GM19395 (cell line): ENCODE measurements around the gene FOXP1.

Experiments
- ATAC-seq: cut with Tn5 transposase; IDR thresholded peaks from one replicate; pipeline ENCODE4 v1.9.1; 2021; ENCODE audit warnings: mild to moderate bottlenecking, moderate library complexity; ENCODE audit not compliant: unreplicated experiment

Gene FOXP1

GRCh38 chr3:71095511-71096291 is 487.8 kb downstream of the FOXP1 start:
- ATAC-seq: no peak

DNA sequence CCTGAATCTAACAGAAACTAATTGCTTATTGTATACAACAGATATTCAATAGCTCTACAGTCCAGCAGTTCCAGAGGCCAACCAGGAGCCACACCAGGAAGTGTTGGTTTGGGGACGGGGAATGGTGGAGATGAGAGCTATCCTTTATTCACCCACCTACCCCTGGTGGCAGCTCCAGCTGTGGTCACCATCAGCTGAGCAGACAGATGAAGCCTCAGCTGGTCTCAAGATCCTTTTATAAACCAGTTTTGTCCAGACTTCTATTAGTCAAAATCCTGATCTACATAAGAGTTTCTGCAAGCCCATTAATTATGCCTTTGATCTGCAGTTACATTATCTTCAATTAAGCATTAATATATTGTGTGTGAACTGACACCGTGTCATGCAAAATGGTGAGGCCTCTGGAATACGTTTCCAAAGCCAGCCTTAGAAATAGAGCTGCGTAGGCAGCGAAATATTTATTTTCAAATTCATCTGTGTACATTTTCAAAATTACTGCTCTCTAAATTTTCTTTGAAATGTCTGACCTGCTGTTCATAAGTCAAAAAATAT is 488.8 kb downstream of the FOXP1 start:
- no peak for ATAC-seq

GRCh38 chr3:71092665-71093064 is 490.9 kb downstream of the FOXP1 start:
- ATAC-seq: no peak

DNA sequence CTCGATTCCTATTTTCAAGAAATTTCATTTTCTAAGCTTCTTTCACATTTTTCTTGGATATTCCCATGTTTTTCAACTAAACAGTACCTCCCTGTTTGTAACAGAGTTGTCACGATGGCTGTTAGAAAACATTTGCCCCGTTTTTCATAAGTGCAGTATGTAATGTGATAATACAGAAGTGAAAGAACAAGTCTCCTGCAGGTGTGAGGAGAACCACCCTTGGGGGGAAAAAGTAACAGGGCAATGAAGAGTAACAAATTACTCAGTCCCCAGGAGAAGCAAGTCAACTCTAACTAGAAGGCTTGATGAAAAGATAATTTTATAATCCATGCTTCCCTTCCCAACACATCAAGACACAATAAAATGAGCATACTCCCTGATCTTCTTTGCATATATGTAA is 493.3 kb downstream of the FOXP1 start:
- ATAC-seq: no peak

DNA sequence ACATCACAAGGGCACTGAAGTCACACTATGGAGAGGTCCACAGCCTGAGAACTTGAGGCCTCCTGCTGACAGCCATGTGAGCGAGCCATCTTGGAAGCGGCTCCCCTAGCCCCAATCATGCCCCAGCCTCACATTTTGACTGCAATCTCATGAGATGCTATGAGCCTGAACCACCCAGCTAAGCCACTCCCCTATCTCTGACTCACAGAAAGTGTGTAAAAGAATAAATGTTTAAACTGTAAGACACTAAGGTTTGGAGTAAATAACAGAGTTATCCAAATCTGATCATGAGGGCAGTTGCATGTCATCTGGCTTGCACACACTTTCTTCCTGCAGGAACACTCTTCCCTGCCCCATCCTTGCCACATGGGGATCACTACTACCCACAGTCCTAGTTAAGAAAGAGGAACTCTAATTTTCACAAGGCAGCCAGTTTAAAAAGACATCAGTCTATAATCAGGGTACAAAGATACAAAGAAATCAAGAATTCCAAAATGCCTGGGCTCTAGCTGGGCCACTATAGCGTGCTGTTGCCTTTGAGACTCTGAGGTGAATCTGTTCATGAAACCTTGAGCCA is 494.2 kb downstream of the FOXP1 start:
- ATAC-seq: no peak

DNA sequence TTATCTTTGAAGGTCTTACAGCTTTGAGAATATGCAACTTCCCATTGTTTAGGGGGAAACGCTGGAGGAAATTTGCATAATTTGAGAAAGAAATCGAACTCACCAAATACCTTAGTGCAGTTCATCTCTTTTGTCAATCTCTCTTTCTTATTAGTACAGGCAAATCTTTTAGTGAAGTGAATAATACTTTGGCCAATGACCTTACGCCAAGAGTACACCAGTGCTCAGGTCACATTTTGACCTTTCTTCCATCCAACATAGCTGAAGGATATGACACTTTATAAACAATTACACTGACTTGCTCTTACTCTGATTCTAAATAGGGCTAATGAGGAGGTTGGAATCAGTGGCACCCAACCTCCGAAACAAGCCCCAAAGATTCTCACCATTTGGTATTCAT is 494.8 kb downstream of the FOXP1 start:
- no peak for ATAC-seq

GRCh38 chr3:71088019-71088708 is 495.4 kb downstream of the FOXP1 start:
- ATAC-seq: no peak

DNA sequence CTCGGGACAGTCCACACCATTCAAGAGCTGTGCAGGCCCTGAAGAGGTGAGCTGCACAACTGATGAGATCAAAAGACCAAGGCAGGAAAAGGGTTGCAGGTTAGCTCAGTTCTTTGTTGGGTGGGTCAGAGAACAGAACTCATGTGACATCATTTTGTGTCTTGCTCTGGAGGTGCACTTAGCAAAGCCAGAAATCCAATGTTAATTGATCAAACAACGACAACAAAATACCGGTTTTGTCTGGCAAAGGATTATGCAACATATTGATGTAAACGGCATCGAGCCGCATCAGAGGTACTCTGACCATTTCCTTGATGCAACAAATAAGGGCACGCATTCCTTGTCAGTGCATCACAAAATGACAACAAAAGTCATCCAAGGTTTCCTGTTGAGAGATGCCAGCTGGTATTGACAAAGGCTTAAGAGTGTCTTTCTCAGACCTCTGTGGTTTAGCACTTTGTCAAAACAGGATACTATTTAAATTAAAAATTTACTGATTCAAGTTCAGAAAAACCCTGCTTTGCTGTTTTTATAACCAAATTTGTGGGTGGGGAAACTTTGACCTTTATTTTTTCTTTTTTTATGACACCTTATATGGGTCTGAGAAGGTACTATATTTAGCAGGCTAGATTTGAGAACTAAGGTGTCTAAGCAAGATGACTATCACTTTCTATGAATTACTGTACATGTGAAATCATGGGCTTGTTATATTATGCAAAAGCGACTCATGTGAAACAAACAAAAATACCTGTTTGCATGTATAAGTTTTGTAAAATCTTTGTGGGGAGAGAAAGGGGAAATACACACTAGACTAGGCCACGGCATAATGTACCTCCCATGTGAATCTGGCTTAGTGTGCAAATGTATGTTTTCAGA is 496.1 kb downstream of the FOXP1 start:
- ATAC-seq: peak; percentile 96

- no peak for ATAC-seq
Measured at GRCh38 chr3:71086777-71087142, 496.8 kb downstream of the FOXP1 start.

GRCh38 chr3:71083726-71084131 is 499.8 kb downstream of the FOXP1 start:
- ATAC-seq: no peak

DNA sequence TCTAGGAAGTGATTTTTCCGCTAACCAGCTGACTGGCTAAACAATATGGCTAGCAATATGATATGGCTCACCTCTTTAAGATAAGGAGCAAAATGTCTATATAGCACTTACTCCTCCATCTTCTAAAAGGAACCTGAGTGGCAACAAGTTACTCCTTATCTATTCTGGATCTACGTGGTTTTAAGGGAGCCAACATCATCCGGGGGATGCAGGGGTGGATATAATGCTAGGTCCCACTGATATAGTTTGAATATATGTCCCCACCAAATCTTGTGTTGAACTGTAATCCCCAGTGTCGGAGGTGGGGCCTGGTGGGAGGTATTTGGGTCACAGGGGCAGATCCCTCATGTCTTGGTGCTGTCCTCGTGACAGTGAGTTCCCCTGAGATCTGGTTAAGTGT is 500.7 kb downstream of the FOXP1 start:
- ATAC-seq: no peak

GRCh38 chr3:71080517-71081083 is 502.9 kb downstream of the FOXP1 start:
- ATAC-seq: no peak

DNA sequence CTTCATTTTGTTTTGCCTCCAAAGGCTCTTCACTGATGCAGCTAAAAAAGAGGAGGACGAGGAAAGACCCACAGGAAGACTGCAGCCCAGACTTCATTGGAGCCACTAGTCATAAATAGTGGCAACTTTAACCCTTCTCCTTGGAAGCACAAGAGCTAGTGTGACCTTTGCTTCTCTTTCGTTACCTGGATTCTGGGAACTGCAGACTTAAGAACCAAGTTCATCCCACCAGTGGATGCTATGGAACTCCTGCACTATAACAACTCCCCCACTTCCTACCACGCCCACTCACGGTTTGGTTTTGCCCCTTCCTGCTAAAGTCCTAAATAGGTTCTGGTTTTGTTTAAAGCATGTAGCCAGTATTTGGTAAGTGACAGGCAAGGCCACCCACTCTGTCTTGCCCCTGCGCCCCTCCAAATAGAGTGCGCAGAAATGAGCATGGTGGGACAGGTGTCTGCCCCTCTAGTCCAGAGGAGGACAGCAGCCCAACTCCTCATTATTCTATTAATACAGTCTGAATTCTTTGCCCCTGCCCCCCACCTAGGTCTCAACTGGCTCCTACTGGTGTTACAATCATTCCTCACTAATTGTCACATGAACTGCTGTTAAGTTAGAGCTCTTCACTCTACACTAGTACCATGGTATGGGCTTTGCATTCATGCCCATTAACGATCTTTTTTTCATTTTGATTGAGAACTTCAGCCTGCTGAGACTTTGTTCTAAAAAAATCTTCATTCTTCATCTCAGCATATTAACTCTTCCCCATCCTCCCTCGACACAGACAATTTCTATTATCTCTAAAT is 504.6 kb downstream of the FOXP1 start:
- ATAC-seq: no peak

DNA sequence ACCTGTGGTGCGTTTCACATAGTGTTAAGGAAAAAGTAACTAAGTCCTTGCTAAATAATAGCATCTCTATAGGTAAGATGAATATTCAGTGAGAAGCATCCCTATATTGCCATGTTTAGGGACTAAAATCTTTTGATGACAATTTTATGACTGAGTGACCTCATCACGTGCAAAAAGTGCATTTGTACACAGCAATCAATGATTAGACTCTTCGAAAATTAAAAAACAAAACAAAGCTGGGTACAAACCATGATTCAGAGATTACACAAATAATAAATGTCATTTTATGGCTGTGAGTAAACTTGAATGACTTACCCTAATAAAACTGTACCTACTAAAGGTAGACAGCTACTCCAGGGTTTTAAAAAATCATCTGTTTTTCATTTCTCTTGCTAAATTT is 505.3 kb downstream of the FOXP1 start:
- ATAC-seq: no peak

DNA sequence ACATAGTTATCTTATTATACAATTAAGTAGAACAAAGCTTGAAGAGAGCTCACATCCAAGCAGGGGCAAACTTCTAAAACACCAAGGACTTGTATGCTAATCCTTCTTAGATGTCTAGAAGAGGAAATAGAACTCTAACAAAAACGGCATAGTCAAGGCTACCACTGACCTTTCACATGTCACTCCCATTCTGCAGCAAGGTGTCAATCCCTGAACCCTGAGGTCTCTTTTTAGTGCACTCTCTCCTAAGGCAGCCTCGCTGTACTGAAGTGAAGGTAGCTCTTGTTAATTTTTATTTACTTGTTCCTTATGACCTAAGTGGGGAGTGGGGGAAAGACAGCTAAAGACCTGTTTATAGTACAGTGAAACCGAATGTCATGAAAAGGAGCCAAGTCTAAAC is 506.5 kb downstream of the FOXP1 start:
- ATAC-seq: no peak

GRCh38 chr3:71076361-71077002 is 507.0 kb downstream of the FOXP1 start:
- no peak for ATAC-seq

GRCh38 chr3:71075494-71075893 is 508.0 kb downstream of the FOXP1 start:
- no peak for ATAC-seq

- no peak for ATAC-seq
Measured at GRCh38 chr3:71074423-71074822, 509.1 kb downstream of the FOXP1 start.

DNA sequence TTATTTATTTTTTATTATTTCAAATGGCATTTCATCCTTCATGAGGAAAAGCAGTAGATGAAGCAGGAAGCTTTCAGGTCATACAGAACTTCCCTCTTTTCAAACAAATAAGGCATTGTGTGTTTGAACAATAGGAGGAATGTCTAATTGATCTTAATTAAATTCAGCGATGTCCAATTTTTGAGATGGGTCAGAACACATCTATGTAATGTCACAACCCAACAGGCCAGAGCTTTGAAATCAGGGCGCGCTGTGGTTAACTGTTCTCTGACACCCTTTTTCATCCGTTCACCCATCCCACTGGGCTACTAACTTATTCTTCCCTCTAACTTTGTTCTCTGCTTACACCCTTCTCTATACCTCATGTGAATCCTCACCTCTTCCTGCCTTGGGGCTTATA is 510.5 kb downstream of the FOXP1 start:
- no peak for ATAC-seq
